ENCODE measurements around the gene TPMT.

Gene TPMT

DNA sequence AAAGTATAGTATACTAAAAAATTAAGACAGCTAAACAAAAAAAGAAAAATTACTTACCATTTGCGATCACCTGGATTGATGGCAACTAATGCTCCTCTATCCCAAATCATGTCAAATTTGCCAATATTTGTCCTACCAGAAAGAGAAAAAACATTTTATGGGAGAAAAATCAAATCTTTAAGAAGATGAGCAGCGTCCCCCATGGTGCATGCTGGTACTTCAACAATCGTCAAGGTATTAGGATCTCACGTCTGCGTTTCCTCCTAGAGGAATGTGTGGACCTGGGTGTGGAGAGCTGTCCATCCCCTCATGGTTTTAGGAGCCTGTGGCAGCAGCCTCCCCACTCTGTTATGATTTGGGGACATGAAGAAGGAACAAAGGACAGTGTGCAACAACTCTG lies 16.0 kb downstream of the TPMT start:
- TF ChIP-seq CTCF (IDR thresholded peaks at IDR 0.05; ENCODE audit: control insufficient read depth, insufficient read depth, low read depth, low read length, missing control alignments): no peak
- DNase-seq (ENCODE audit: low read depth): no peak
- H3K4me3 ChIP-seq (ENCODE audit: control insufficient read depth, low read depth, low read length): no peak overlapping the region

GRCh38 chr6:18136260-18136659 lies 18.6 kb downstream of the TPMT start:
- TF ChIP-seq CTCF (IDR thresholded peaks at IDR 0.05; ENCODE audit: control insufficient read depth, insufficient read depth, low read depth, low read length, missing control alignments): no peak
- H3K4me3 ChIP-seq (ENCODE audit: control insufficient read depth, low read depth, low read length): no peak overlapping the region
- no peak for DNase-seq (ENCODE audit: low read depth)

- no peak for TF ChIP-seq CTCF (IDR thresholded peaks at IDR 0.05; ENCODE audit: control insufficient read depth, insufficient read depth, low read depth, low read length, missing control alignments)
- no peak for DNase-seq (ENCODE audit: low read depth)
- H3K4me3 ChIP-seq (ENCODE audit: control insufficient read depth, low read depth, low read length): no peak overlapping the region
These were observed 19.7 kb downstream of the TPMT start for GRCh38 chr6:18135171-18135570.

GRCh38 chr6:18132346-18132745 lies 22.5 kb downstream of the TPMT start:
- TF ChIP-seq CTCF (IDR thresholded peaks at IDR 0.05; ENCODE audit: control insufficient read depth, insufficient read depth, low read depth, low read length, missing control alignments): no peak
- DNase-seq (ENCODE audit: low read depth): no peak
- H3K4me3 ChIP-seq (ENCODE audit: control insufficient read depth, low read depth, low read length): no peak overlapping the region

GRCh38 chr6:18126121-18126520 lies 28.8 kb downstream of the TPMT start:
- no peak for DNase-seq (ENCODE audit: low read depth)
- TF ChIP-seq CTCF (IDR thresholded peaks at IDR 0.05; ENCODE audit: control insufficient read depth, insufficient read depth, low read depth, low read length, missing control alignments): no peak
- no peak overlapping the region for H3K4me3 ChIP-seq (ENCODE audit: control insufficient read depth, low read depth, low read length)

DNA sequence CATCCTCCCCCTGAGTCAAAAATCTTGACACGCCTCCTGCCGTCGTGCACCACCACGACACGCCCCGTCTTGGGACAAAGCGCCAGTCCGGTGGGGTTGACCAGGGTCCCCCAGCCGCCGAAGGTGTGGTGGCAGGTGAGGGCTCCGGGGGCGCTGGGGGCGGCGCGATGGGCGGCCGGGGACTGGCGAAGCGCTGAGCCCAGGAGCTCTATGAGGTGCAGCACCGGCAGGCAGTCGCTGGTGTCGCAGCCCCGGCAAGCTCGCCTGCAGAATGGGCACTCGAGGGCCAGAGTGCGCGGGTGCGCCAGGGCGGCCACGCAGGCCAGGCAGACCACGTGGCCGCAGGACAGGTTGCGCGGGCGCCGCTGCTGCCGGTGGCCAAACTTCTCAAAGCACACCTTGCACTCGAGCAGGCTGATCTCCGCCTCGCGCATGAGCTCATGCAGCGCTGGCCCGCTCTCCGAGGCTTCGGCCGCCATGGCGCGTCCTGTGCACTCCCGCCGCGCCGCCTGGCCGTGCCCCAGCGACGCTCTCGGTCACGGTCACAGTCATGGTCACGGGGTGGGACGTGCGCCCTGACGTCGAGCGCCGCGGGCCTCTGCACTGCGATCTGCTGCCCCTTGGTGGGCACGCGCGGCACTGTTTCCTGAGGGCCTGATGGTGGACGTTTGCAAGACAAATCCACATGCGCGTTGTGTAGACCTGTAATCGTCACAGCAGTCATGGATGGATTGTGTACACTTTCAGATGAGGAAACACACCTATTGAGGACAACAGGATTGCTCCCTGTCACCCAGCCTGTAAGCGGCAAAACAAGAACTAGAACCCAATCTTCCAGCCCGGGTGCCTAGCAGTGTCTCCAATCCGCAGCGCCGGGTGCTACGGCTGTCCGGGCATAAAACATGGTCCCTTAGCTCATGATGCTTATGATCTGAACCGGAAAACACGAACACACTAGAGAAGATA lies 32.5 kb downstream of the TPMT start, which contains the start of gene NHLRC1:
NHLRC1 (minus strand) TSS at position 550 of the 966 bp plus-strand sequence; CDS start at position 479, 71 bp downstream.
- peak; percentile 95 for TF ChIP-seq CTCF (IDR thresholded peaks at IDR 0.05; ENCODE audit: control insufficient read depth, insufficient read depth, low read depth, low read length, missing control alignments)
- peak within 1 kb of the TSS; percentile 35 for H3K4me3 ChIP-seq (ENCODE audit: control insufficient read depth, low read depth, low read length)
- peak; percentile 42 for DNase-seq (ENCODE audit: low read depth)
